GM18511 (cell line): Measurements from ENCODE around the gene OSBPL10.
"Not testable (repeated sequence)": the region's sequence is repeated elsewhere in the genome, so short reads cannot be mapped to it uniquely, and the experiment has no call there.

ENCODE experiments used
- ATAC-seq: cut with Tn5 transposase; IDR thresholded peaks from one replicate; pipeline ENCODE4 v1.9.1; 2021; ENCODE audit warnings: mild to moderate bottlenecking, moderate library complexity; ENCODE audit not compliant: unreplicated experiment

The OSBPL10 gene

GRCh38 chr3:31714495-31715280, 266.4 kb downstream of the OSBPL10 start:
- ATAC-seq = no peak

GRCh38 chr3:31713816-31714215, 267.2 kb downstream of the OSBPL10 start:
- no peak for ATAC-seq

GRCh38 chr3:31710123-31710803, 270.8 kb downstream of the OSBPL10 start:
- ATAC-seq = peak; percentile 58

GRCh38 chr3:31709526-31709925, 271.5 kb downstream of the OSBPL10 start:
- no peak for ATAC-seq

GRCh38 chr3:31709005-31709404, 272.1 kb downstream of the OSBPL10 start:
- no peak for ATAC-seq

- ATAC-seq = no peak
Observed at GRCh38 chr3:31707286-31707685, 273.8 kb downstream of the OSBPL10 start.

GRCh38 chr3:31705736-31706135, 275.3 kb downstream of the OSBPL10 start:
- no peak for ATAC-seq

- no peak for ATAC-seq
Observed at GRCh38 chr3:31704591-31705179, 276.4 kb downstream of the OSBPL10 start.

- no peak for ATAC-seq
Observed at GRCh38 chr3:31704156-31704555, 276.9 kb downstream of the OSBPL10 start.

- ATAC-seq = no peak
Observed at GRCh38 chr3:31701286-31701685, 279.8 kb downstream of the OSBPL10 start.

GRCh38 chr3:31699309-31699953, 281.6 kb downstream of the OSBPL10 start:
- no peak for ATAC-seq

GRCh38 chr3:31696815-31697548, 284.1 kb downstream of the OSBPL10 start:
- no peak for ATAC-seq

GRCh38 chr3:31696009-31696297, 285.1 kb downstream of the OSBPL10 start:
- no peak for ATAC-seq

- ATAC-seq = no peak
Observed at GRCh38 chr3:31695280-31696008, 285.6 kb downstream of the OSBPL10 start.

GRCh38 chr3:31693346-31693745, 287.7 kb downstream of the OSBPL10 start:
- ATAC-seq = no peak

- ATAC-seq = no peak
Observed at GRCh38 chr3:31692751-31693150, 288.3 kb downstream of the OSBPL10 start.

- no peak for ATAC-seq
Observed at GRCh38 chr3:31690771-31691170, 290.3 kb downstream of the OSBPL10 start.

- not testable (repeated sequence) for ATAC-seq
Observed at GRCh38 chr3:31689523-31689922, 291.5 kb downstream of the OSBPL10 start.

GRCh38 chr3:31688984-31689383, 292.1 kb downstream of the OSBPL10 start:
- ATAC-seq = no peak

GRCh38 chr3:31687020-31687802, 293.9 kb downstream of the OSBPL10 start:
- ATAC-seq = no peak
